SW 1271 (cell line): ENCODE results near the gene PCNT.

Experiments
- DNase-seq, 2 experiments: peaks; one replicate each; lab custom pipeline; 2025; lab: John Stamatoyannopoulos, UW

PCNT gene

DNA sequence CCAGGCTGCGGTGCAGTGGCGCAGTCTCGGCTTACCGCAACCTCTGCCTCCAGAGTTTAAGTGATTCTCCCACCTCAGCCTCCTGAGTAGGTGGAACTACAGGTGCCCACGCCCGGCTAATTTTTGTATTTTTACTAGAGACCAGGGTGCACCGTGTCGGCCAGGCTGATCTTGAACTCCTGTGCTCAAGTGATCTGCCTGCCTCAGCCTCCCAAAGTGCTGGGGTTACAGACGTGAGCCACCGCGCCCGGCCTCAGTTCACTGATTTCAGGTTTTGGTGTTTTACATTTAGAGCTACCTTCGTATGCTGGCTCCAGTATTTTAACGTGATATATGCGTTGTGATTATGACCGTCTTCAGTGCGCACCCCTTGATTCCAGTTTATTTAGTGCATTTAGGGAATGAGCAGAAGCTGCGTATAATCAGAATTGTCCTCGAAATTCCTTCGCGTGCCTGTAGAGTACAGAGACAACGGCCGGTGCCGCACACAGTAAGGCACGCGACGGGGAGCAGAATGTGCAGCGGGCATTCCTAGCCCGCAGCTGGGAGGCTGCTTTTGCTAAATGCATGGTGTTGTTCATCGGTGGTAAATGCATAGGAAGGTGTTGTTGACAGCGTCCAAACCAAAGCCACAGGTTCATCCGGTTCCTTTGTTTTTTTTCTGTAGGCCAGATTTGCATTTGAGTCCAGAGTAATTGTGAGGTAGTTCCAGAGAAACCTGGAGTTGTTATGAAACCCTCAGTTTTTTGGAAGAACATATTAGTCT is 85.9 kb downstream of the PCNT start:
- no peak for DNase-seq

DNA sequence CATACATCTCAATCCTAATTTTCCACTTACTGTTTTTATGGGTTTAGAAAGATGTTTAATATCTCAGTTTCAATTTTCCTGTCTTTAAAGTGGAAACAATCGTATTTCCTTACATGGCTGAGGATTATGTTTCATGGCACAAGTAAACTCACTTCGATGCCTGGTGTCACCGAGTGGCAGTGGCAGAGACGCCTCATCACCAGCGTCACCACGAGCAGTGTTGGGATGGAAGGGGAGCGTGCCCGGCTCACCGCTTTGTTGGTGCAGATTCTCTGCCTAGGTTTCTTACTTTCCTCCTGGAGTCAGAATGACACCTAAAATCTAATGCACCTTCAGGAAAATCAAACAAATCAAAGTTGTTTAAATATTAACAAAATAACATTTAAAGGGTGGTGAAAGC is 86.6 kb downstream of the PCNT start:
- no peak for DNase-seq

DNA sequence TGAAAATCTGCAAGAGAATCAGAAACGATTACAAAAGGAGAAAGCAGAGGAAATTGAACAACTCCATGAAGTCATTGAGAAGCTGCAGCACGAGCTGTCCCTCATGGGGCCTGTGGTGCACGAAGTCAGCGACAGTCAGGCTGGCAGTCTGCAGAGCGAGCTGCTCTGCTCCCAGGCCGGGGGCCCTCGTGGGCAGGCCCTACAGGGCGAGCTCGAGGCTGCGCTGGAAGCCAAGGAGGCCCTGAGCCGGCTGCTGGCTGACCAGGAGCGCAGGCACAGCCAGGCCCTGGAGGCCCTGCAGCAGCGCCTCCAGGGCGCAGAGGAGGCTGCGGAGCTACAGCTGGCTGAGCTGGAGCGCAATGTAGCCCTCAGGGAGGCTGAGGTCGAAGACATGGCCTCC is 87.3 kb downstream of the PCNT start:
- DNase-seq: no peak

GRCh38 chr21:46411691-46412090 is 87.7 kb downstream of the PCNT start:
- DNase-seq: no peak

DNA sequence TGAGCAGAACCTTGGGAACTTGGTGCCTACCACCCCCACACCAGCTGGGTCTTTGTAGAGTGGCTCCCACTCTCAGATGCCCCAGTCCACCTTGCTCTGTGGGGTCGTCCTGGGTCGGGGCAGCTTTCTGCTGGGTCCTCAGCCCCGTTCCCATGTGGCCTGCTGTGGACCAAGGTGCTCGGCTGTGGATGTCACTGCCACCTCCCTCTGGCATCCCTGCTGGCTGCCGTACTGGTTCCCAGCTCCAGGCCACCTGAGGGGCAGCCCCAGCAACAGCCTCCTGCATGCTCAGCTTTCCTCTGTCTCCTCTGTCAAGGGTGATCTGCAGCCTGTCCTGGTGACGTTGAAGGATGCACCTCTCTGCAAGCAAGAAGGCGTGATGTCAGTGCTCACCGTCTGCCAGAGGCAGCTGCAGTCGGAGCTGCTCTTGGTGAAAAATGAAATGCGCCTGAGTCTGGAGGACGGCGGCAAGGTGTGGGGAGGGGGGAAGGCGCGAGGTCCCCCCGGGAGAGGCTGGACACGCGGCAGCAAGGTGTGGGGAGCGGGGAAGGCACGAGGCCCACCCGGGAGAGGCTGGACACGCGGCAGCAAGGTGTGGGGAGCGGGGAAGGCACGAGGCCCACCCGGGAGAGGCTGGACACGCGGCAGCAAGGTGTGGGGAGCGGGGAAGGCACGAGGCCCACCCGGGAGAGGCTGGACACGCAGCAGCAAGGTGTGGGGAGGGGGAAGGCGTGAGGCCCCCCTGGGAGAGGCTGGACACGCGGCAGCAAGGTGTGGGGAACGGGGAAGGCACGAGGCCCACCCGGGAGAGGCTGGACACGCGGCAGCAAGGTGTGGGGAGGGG is 88.8 kb downstream of the PCNT start:
- DNase-seq: no peak

- DNase-seq: no peak
Observed at GRCh38 chr21:46413365-46413696, 89.4 kb downstream of the PCNT start.

- no peak for DNase-seq
Observed at GRCh38 chr21:46414965-46415275, 91.0 kb downstream of the PCNT start.

GRCh38 chr21:46416551-46416950 is 92.6 kb downstream of the PCNT start:
- no peak for DNase-seq

- no peak for DNase-seq
Observed at GRCh38 chr21:46418265-46418946, 94.5 kb downstream of the PCNT start.

- DNase-seq: no peak
Observed at GRCh38 chr21:46420241-46421190, 96.6 kb downstream of the PCNT start.

DNA sequence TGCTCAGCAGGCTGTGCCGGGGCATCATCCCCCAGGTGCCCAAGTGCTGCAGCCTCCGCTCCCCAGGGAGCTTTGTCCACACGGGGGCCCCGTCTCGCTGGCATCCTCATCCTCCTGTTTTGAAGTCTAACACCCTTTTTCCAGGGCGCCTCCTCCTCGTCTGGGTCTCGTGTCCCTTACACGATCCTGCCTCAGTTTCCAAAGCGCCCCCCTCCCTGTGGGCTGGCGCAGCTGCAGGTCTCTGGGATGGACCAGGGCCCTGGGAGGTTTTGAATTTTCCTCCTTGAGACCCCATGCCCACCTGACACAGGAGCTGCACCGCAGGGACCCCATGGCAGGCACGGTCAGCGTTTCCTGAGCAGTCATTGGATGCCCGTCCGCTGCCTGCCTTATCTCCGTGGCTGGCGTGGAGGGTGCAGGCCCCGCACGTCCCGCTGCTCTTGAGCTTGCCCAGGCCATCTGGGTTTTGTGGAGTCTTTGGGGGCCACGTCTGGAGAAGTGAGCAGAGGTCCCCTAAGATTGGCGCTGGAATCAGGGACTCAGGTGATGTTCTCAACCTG is 97.3 kb downstream of the PCNT start:
- DNase-seq: no peak

DNA sequence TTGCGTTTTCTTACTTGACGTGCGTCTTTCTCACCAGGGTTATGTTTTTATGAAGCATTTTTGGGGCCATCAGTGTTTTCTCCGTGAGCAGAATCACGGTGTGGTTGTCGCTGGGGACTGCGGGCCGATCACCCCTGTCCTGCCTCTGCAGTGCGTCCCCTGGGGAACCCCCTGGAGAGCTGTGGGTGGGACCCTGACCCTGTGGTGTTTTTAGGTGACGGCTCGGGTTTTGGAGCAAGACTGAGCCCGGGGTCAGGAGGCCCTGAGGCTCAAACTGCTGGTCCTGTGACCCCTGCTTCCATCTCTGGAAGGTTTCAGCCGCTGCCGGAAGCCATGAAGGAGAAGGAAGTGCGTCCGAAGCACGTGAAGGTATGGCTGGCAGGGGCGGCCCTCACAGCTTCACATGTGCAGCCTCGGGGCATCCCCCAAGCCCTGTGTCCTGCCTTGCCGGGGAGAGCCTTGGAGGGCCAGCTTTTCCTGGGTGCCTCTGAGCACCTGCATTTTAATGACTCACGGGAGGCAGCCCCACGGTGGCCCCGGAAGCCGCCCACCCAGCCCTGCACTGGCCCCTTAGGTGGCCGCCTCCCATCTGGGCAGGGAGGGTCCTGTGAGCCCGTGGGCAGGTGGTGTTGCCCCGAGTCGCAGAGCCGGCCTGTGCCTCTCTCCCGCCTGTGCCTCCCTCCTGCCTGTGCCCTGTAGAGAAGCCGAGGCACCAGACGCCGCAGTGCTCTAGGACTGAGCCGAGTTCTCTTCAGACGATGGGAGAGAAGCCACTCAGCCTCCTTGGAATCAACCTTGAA is 98.0 kb downstream of the PCNT start:
- DNase-seq: no peak

DNA sequence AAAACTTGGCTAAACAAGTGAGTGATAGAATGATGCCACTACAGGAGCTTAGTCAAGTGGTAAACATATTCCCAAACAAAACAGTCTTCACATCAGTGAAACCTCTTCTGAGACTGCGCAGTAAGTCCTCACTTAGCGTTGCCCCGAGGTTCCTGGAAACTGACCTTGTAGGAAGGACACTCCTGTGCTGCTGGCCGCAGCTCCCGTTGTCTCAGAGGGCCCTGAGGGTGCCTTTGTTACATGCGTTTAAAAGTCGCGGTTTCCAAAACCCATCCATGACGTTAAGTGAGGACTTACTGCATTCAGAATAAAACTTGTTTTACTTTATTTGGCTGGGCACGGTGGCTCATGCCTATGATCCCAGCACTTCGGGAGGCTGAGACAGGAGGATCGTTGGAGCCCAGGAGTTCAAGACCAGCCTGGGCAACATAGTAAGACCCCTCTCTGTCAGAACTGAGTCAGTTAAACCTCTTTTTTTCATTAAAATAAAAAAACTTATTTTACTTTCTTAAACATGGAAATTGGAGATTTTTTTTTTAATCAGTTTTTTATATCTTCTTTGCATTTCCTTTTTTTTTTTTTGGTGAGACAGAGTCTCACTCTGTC is 98.8 kb downstream of the PCNT start:
- DNase-seq: no peak

- no peak for DNase-seq
Observed at GRCh38 chr21:46423546-46424038, 99.6 kb downstream of the PCNT start.

GRCh38 chr21:46424039-46424591 is 100.2 kb downstream of the PCNT start:
- no peak for DNase-seq

DNA sequence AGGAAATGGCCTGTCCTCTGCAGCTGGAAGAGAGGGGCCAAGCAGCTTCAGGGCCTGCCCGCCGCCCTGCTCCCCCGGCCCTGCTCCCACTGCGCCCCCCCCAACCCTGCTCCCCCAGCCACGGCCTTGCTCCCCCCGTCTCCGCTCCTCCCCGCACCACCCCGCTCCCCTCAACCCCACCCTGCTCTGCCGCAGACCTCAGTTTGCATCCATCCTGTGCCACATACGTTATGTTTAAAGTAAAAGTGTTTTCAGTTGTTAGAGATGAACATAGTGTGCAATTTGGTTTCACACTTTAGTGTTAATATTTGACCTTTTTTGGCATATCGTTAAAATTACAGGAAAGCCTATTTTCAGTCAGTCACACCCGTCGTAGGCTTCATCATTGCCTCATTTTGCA is 100.7 kb downstream of the PCNT start:
- DNase-seq: no peak

- DNase-seq: no peak
Observed at GRCh38 chr21:46425041-46425440, 101.1 kb downstream of the PCNT start.

DNA sequence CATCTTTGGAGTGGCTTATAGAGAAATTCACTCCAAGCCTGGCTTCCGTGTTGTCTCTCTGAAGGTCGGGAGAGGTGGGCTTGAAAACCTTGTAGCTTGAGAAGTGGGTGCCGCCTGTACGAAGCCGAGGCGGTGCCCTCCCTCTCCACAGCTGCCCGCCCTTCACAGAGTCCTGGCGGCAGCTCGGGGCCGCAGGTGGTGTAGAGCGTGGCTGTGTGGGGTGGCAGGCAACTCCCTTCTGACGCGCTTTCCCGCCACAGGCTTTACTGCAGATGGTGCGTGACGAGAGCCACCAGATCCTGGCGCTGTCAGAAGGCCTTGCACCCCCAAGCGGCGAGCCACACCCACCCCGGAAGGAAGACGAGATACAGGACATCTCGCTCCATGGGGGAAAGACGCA is 101.6 kb downstream of the PCNT start:
- no peak for DNase-seq

GRCh38 chr21:46426313-46427046 is 102.5 kb downstream of the PCNT start:
- no peak for DNase-seq
